Mucosa of descending colon (tissue), 3 donors: ENCODE data around the gene SF3A2. TPM values are rescaled to one million over a fixed set of nuclear protein-coding genes. Genes with fewer than 3 reads are reported as not detected.

Experiments
- ATAC-seq: fragments of 200-7000 bp; cut with Tn5 transposase; one replicate; pipeline ENCODE4 v1.9.1; 2020; ENCODE audit warnings: mild to moderate bottlenecking, moderate library complexity
- DNase-seq, 3 donors: peaks; one replicate each; pipeline ENCODE4 v3.0.0-alpha.2; 2020
- H3K36me3 ChIP-seq: fragments of 200-600 bp; one replicate; pipeline ENCODE4 v1.8.0; 2021; ENCODE audit warnings: low read depth, mild to moderate bottlenecking
- H3K4me1 ChIP-seq: fragments of 200-600 bp; one replicate; pipeline ENCODE4 v1.8.0; 2021; ENCODE audit warnings: low read depth, mild to moderate bottlenecking
- H3K4me3 ChIP-seq: fragments of 200-600 bp; one replicate; pipeline ENCODE4 v1.8.0; 2021; ENCODE audit warnings: mild to moderate bottlenecking
- H3K9me3 ChIP-seq: fragments of 200-600 bp; one replicate; pipeline ENCODE4 v1.8.0; 2021; ENCODE audit warnings: mild to moderate bottlenecking
- CTCF ChIP-seq: fragments of 200-600 bp; IDR thresholded peaks from one replicate; pipeline ENCODE4 v1.8.0; 2022; ENCODE audit warnings: antibody characterized with exemption, mild to moderate bottlenecking
- intact Hi-C, 2 donors: fragments of 100-400 bp; cut with DNase I in 1 of 2; cut with micrococcal nuclease in 1 of 2; formaldehyde crosslinking; loops; one replicate each; pipeline versions ENCODE4 v1.11.0 to v1.11.1; 2022; cut with DNase I, micrococcal nuclease
- total RNA-seq, 3 donors: library from RNA; stranded (reverse); fragmentation: NEBNext Ultra II Directional in 2 of 3; extraction: Animal tissue kit (Norgen Biotek cat#: 25700) in 2 of 3; gene quantifications; one replicate each; pipeline versions ENCODE4 v1.2.1 to v1.2.4, GENCODE V29; 2021 to 2023
- donor health status: DM: no; HTN: no; CAD: no; lungs with moderate emphysema.
- donor health status: DM: no; HTN: no; CAD: no.
- donor health status: DM: no; HTN: yes; CAD: no.

Gene SF3A2
- total RNA-seq, 3 donors from 2014 or later, result 60.6 to 81.2 (median 68.2) TPM

GRCh38 chr19:2248136-2249009 is 11.7 kb downstream of the SF3A2 start:
- intact Hi-C loops, result no loop called here
- TF ChIP-seq CTCF, result no peak
- no peak for ATAC-seq
- Histone ChIP-seq H3K9me3 (no peaks in the 10 kb centered on the region), H3K4me3 (no peak overlapping the region), H3K36me3 (peaks cover 17% of the 10 kb centered on the region), H3K4me1 (peaks cover 36% of the 10 kb centered on the region)
- DNase-seq, result no peak

- Histone ChIP-seq H3K36me3 (peaks cover 16% of the 10 kb centered on the region), H3K4me1 (peaks cover 33% of the 10 kb centered on the region), H3K4me3 (no peak within 1 kb of the TSS), H3K9me3 (no peaks in the 10 kb centered on the region)
- intact Hi-C loops, result no loop called here
- DNase-seq (no peak), ATAC-seq (no peak)
- no peak for TF ChIP-seq CTCF
These were observed 12.6 kb downstream of the SF3A2 start, which contains the start of gene AMH for GRCh38 chr19:2249010-2249866. Gene AMH, plus strand, starts transcription at chr19:2249323. Its CDS starts 10 bp downstream, at chr19:2249333.

- peaks cover 7% of the 10 kb centered on the region for H3K36me3 ChIP-seq
- H3K4me3 ChIP-seq, result no peak overlapping the region
- intact Hi-C loops, result no loop called here
- peaks cover 33% of the 10 kb centered on the region for H3K4me1 ChIP-seq
- no peak for DNase-seq
- peak; percentile 14 for ATAC-seq
- no peak for TF ChIP-seq CTCF
- H3K9me3 ChIP-seq, result no peaks in the 10 kb centered on the region
These were observed 13.5 kb downstream of the SF3A2 start for GRCh38 chr19:2249880-2250765.

- no peak for DNase-seq
- Histone ChIP-seq H3K4me1 (peaks cover 33% of the 10 kb centered on the region), H3K9me3 (no peaks in the 10 kb centered on the region), H3K36me3 (peaks cover 6% of the 10 kb centered on the region), H3K4me3 (no peak overlapping the region)
- peak; percentile 7 for ATAC-seq
- TF ChIP-seq CTCF, result no peak
- intact Hi-C loops, result no loop called here
These were observed 14.1 kb downstream of the SF3A2 start for GRCh38 chr19:2250766-2251105.
